H1 (cell line): ENCODE data around the gene ZNF81. TPM values are rescaled to one million over a fixed set of nuclear protein-coding genes. Genes with fewer than 3 reads are reported as not detected.

Experiments
- CTCF ChIA-PET: fragments of 300-600 bp; sonication (Branson Sonifier 250); formaldehyde crosslinking; loops from one replicate; lab custom pipeline; 2021; ENCODE audit not compliant: partially characterized antibody; lab: Charles Lee
- POLR2A ChIA-PET: fragments of 300-600 bp; sonication (Branson Sonifier 250); formaldehyde crosslinking; loops from one replicate; lab custom pipeline; 2021; ENCODE audit warnings: inconsistent platforms; ENCODE audit not compliant: partially characterized antibody; lab: Charles Lee
- DNase-seq, 2 experiments: peaks; one replicate each; pipeline versions ENCODE4 v3.0.0 to v3.0.0-alpha.2; 2010 to 2022; ENCODE audit warnings: low spot score in 2 of 2, low read depth in 1 of 2, mixed read lengths in 1 of 2
- FAIRE-seq: peaks from 2 replicates; lab custom pipeline; 2011; peaks lifted over from hg19 to GRCh38; lab: Jason Lieb, UNC
- H2AFZ ChIP-seq: 2 replicates; pipeline ENCODE4 v1.8.1; 2012; ENCODE audit warnings: low read length, inconsistent platforms
- H2AK5ac ChIP-seq: 2 replicates; pipeline ENCODE4 v1.6.1; 2013; ENCODE audit warnings: low read depth, low read length
- H2BK120ac ChIP-seq: replicated peaks from 2 replicates; pipeline ENCODE3; 2013; ENCODE audit warnings: low read depth, low read length, inconsistent platforms
- H2BK12ac ChIP-seq: 2 replicates; pipeline ENCODE4 v1.6.1; 2013; ENCODE audit warnings: low read depth, low read length
- H2BK15ac ChIP-seq: 2 replicates; pipeline ENCODE4 v1.6.1; 2013; ENCODE audit warnings: low read length
- H2BK20ac ChIP-seq: 2 replicates; pipeline ENCODE4 v1.6.1; 2013; ENCODE audit warnings: low read length
- H2BK5ac ChIP-seq: 2 replicates; pipeline ENCODE4 v1.6.1; 2013; ENCODE audit warnings: low read depth, low read length
- H3K14ac ChIP-seq: 2 replicates; pipeline ENCODE4 v1.6.1; 2013; ENCODE audit warnings: inconsistent platforms; ENCODE audit not compliant: insufficient read length
- H3K18ac ChIP-seq: 2 replicates; pipeline ENCODE4 v1.6.1; 2013; ENCODE audit warnings: low read length; ENCODE audit errors: extremely low read depth
- H3K23ac ChIP-seq: 2 replicates; pipeline ENCODE4 v1.6.1; 2013; ENCODE audit warnings: inconsistent platforms; ENCODE audit not compliant: insufficient read length
- H3K23me2 ChIP-seq: 2 replicates; pipeline ENCODE4 v1.6.1; 2013; ENCODE audit warnings: low read depth, low read length
- H3K27ac ChIP-seq: 2 replicates; pipeline ENCODE4 v1.6.1; 2011; ENCODE audit warnings: low read depth, low read length, inconsistent platforms
- H3K27me3 ChIP-seq, 4 experiments: replicated peaks in 1 of 4; 1 replicate in 1 of 4; 2 replicates in 3 of 4; pipeline versions ENCODE4 v1.6.1 to v1.8.1; 2011 to 2013; ENCODE audit warnings: low read length in 3 of 4, mild to moderate bottlenecking in 3 of 4, inconsistent platforms in 2 of 4, mixed read lengths in 2 of 4, moderate library complexity in 1 of 4; ENCODE audit not compliant: control insufficient read depth in 3 of 4, insufficient read depth in 3 of 4; ENCODE audit errors: extremely low read depth in 1 of 4
- H3K36me3 ChIP-seq, 4 experiments: 2 replicates each; pipeline versions ENCODE4 v1.6.1 to v1.8.1; 2011 to 2013; ENCODE audit warnings: mild to moderate bottlenecking in 4 of 4, low read length in 3 of 4, moderate library complexity in 2 of 4, control low read depth in 1 of 4, inconsistent platforms in 1 of 4; ENCODE audit not compliant: insufficient read depth in 4 of 4, control insufficient read depth in 2 of 4
- H3K4ac ChIP-seq: replicated peaks from 2 replicates; pipeline ENCODE3; 2013; ENCODE audit warnings: low read length, low read depth, mixed read lengths, inconsistent platforms; ENCODE audit not compliant: insufficient read length
- H3K4me1 ChIP-seq, 4 experiments: replicated peaks in 1 of 4; 1 replicate in 1 of 4; 2 replicates in 3 of 4; pipeline versions ENCODE4 v1.6.1 to v1.8.1; 2011 to 2013; ENCODE audit warnings: low read length in 3 of 4, inconsistent platforms in 2 of 4, mixed read lengths in 1 of 4; ENCODE audit not compliant: insufficient read depth in 4 of 4, control insufficient read depth in 3 of 4
- H3K4me2 ChIP-seq, 2 experiments: 2 replicates each; pipeline versions ENCODE4 v1.6.1 to v1.8.1; 2011 to 2013; ENCODE audit warnings: low read depth in 2 of 2, low read length in 2 of 2, control low read depth in 1 of 2, inconsistent platforms in 1 of 2, mild to moderate bottlenecking in 1 of 2; ENCODE audit not compliant: insufficient read depth in 1 of 2
- H3K4me3 ChIP-seq, 4 experiments: fragments of 200-600, 300-600 bp in 1 of 4; sonication (generic), shearing (Covaris generic), sonication (Bioruptor Twin) in 1 of 4; 2 replicates each; pipeline versions ENCODE4 v1.5.1 to v1.8.1; 2011 to 2016; ENCODE audit warnings: low read length in 4 of 4, low read depth in 3 of 4, control low read depth in 2 of 4, inconsistent platforms in 2 of 4, mild to moderate bottlenecking in 2 of 4, mixed read lengths in 1 of 4, moderate library complexity in 1 of 4; ENCODE audit not compliant: insufficient read depth in 2 of 4; ENCODE audit errors: extremely low read depth in 1 of 4
- H3K56ac ChIP-seq: replicated peaks from 2 replicates; pipeline ENCODE3; 2013; ENCODE audit warnings: low read depth, mild to moderate bottlenecking, mixed read lengths, low read length, inconsistent platforms; ENCODE audit not compliant: insufficient read length
- H3K79me1 ChIP-seq: 2 replicates; pipeline ENCODE4 v1.6.1; 2013; ENCODE audit warnings: low read depth, low read length, control low read depth
- H3K79me2 ChIP-seq, 2 experiments: 2 replicates each; pipeline versions ENCODE4 v1.6.1 to v1.8.1; 2012 to 2013; ENCODE audit warnings: low read length in 2 of 2, mild to moderate bottlenecking in 2 of 2, inconsistent platforms in 1 of 2; ENCODE audit not compliant: insufficient read depth in 2 of 2, control insufficient read depth in 1 of 2
- H3K9ac ChIP-seq, 4 experiments: replicated peaks in 1 of 4; 1 replicate in 1 of 4; 2 replicates in 3 of 4; pipeline versions ENCODE4 v1.6.1 to v1.8.1; 2011 to 2013; ENCODE audit warnings: low read depth in 3 of 4, low read length in 3 of 4, control low read depth in 2 of 4, mild to moderate bottlenecking in 2 of 4, moderate library complexity in 2 of 4, inconsistent platforms in 1 of 4; ENCODE audit errors: extremely low read depth in 1 of 4
- H3K9me3 ChIP-seq, 2 experiments: 2 replicates each; pipeline versions ENCODE4 v1.6.1 to v1.8.1; 2012 to 2013; ENCODE audit warnings: mild to moderate bottlenecking in 2 of 2, moderate library complexity in 2 of 2, control low read depth in 1 of 2, inconsistent platforms in 1 of 2, low read depth in 1 of 2, low read length in 1 of 2, mixed read lengths in 1 of 2; ENCODE audit not compliant: insufficient read depth in 2 of 2
- H4K20me1 ChIP-seq, 2 experiments: replicated peaks in 1 of 2; 2 replicates each; pipeline versions ENCODE3 to v1.8.1; 2011 to 2013; ENCODE audit warnings: inconsistent platforms in 2 of 2, low read length in 2 of 2, mild to moderate bottlenecking in 1 of 2; ENCODE audit not compliant: insufficient read depth in 2 of 2, control insufficient read depth in 1 of 2
- H4K5ac ChIP-seq: 2 replicates; pipeline ENCODE4 v1.6.1; 2013; ENCODE audit warnings: low read length, low read depth, mixed read lengths, inconsistent platforms; ENCODE audit not compliant: insufficient read length
- H4K8ac ChIP-seq: 2 replicates; pipeline ENCODE4 v1.8.0; 2013; ENCODE audit warnings: mild to moderate bottlenecking, moderate library complexity, low read length, inconsistent platforms; ENCODE audit not compliant: insufficient read depth; ENCODE audit errors: extremely low read depth
- H4K91ac ChIP-seq: replicated peaks from 2 replicates; pipeline ENCODE3; 2013; ENCODE audit warnings: low read length, mixed read lengths, inconsistent platforms; ENCODE audit not compliant: insufficient read length
- BRCA1 ChIP-seq: IDR thresholded peaks from 2 replicates; pipeline ENCODE4 v1.6.1; 2012; ENCODE audit warnings: low read depth, low read length, improper control_type of control experiment
- WGBS, 2 experiments: shearing (Covaris generic) in 1 of 2; methylation state at CpG; one replicate each; pipeline versions ENCODE4 v1.1.6 to v1.1.7; 2013 to 2015; ENCODE audit warnings: low lambda C conversion rate in 2 of 2, mixed read lengths in 2 of 2, inconsistent platforms in 1 of 2, low coverage in 1 of 2, missing lambda C conversion rate in 1 of 2; ENCODE audit not compliant: insufficient replicate concordance in 2 of 2, insufficient coverage in 1 of 2, insufficient read length in 1 of 2; ENCODE audit errors: extremely low coverage in 1 of 2, missing lambda C conversion rate in 1 of 2; 5-methylcytosine and 5-hydroxymethylcytosine counted together
- polyA plus RNA-seq, 7 experiments: library from polyadenylated mRNA; depleted of rRNA in 3 of 7; stranded (reverse) in 5 of 7; unstranded in 2 of 7; fragments of >200 nt in 5 of 7; fragments of 200-250 nt in 2 of 7; gene quantifications; 1 replicate in 5 of 7; 2 replicates in 1 of 7; 4 replicates in 1 of 7; pipeline versions ENCODE4 v1.2.1 to v1.2.3, GENCODE V29; 2011 to 2013; ENCODE audit warnings: missing spikeins in 2 of 7, mixed read lengths in 2 of 7
- total RNA-seq: library from RNA; stranded (reverse); fragmentation: NEBNext Ultra II Directional; extraction: Animal tissue kit (Norgen Biotek cat#: 25700); gene quantifications from 2 replicates; pipeline ENCODE4 v1.2.1, GENCODE V29; 2021

Gene ZNF81
- total and polyA plus RNA-seq, 2 of the 8 experiments (the other 6 are each of a cell fraction or from before 2014, with no cell fraction given): 3.4 to 10.0 TPM

DNA sequence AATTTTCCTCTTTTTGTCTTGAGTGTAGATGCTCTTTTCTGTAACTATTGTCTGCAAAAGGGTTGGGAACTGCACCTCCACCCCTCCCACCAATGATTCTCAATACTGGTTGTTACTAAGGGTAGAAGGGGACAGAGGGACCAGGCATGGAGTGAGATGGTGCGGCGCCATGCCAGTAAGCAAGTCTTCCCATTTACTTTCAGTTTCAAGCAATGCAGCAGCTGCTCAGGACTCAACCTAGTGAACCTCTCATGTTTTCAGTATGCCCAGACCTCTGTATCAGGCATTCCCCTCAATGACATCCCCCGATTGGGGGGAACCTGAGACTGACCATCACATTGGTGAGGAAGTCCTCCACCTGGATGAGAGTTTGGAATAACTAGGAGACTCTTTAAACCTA lies 41.5 kb downstream of the ZNF81 start:
- FAIRE-seq: no peak
- no peaks in the 10 kb centered on the region for H3K4me1 ChIP-seq
- H3K9ac ChIP-seq: no peak overlapping the region
- no peak overlapping the region for H2BK20ac ChIP-seq
- WGBS, 2 experiments: 94% methylated on average over 3 of the region's 3 CpGs; no CpG with 5 or more reads in 1 of the 2 experiments
- no peak for DNase-seq
- TF ChIP-seq BRCA1: no peak
- no peak overlapping the region for H3K14ac ChIP-seq
- no peak overlapping the region for H2AFZ ChIP-seq
- no peak overlapping the region for H3K18ac ChIP-seq
- no peak overlapping the region for H3K56ac ChIP-seq
- no peak overlapping the region for H3K4me3 ChIP-seq
- no peak overlapping the region for H4K5ac ChIP-seq
- H3K4ac ChIP-seq: no peak overlapping the region
- no peaks in the 10 kb centered on the region for H3K79me1 ChIP-seq
- no peak overlapping the region for H2BK120ac ChIP-seq
- H3K23me2 ChIP-seq: no peaks in the 10 kb centered on the region
- no peak overlapping the region for H3K4me2 ChIP-seq
- H4K91ac ChIP-seq: no peak overlapping the region
- H3K27me3 ChIP-seq: no peaks in the 10 kb centered on the region
- ChIA-PET CTCF (no interaction called here), POLR2A (no interaction called here)
- H2BK5ac ChIP-seq: no peak overlapping the region
- H4K20me1 ChIP-seq: no peaks in the 10 kb centered on the region
- no peak overlapping the region for H2BK12ac ChIP-seq
- H2AK5ac ChIP-seq: no peak overlapping the region
- no peak overlapping the region for H4K8ac ChIP-seq
- H2BK15ac ChIP-seq: no peak overlapping the region
- no peak overlapping the region for H3K23ac ChIP-seq
- no peaks in the 10 kb centered on the region; a peak in 1 of 8 replicates for H3K36me3 ChIP-seq
- H3K27ac ChIP-seq: no peak overlapping the region
- H3K9me3 ChIP-seq: 0 out of 4 replicates have a peak, but pooled peaks cover 0 to 4% of the 10 kb centered on the region in 2 experiments
- no peaks in the 10 kb centered on the region for H3K79me2 ChIP-seq
